Inflammatory macrophage treated with lipopolysaccharide for 1 hour (primary cell): ENCODE data around the gene C9.
"Not testable (repeated sequence)": the region's sequence is repeated elsewhere in the genome, so short reads cannot be mapped to it uniquely, and the experiment has no call there.

Experiments used
- DNase-seq, 2 donors: peaks; one replicate each; pipeline ENCODE4 v3.0.0-alpha.2; 2020 to 2022

C9 gene

GRCh38 chr5:39364367-39364766 is at the start of gene C9:
Gene C9, minus strand, starts transcription at chr5:39364495. Its CDS starts 31 bp downstream, at chr5:39364464.
- DNase-seq, result no peak

- DNase-seq, result no peak
Observed at GRCh38 chr5:39413771-39414170, 49.5 kb upstream of the C9 start.

DNA sequence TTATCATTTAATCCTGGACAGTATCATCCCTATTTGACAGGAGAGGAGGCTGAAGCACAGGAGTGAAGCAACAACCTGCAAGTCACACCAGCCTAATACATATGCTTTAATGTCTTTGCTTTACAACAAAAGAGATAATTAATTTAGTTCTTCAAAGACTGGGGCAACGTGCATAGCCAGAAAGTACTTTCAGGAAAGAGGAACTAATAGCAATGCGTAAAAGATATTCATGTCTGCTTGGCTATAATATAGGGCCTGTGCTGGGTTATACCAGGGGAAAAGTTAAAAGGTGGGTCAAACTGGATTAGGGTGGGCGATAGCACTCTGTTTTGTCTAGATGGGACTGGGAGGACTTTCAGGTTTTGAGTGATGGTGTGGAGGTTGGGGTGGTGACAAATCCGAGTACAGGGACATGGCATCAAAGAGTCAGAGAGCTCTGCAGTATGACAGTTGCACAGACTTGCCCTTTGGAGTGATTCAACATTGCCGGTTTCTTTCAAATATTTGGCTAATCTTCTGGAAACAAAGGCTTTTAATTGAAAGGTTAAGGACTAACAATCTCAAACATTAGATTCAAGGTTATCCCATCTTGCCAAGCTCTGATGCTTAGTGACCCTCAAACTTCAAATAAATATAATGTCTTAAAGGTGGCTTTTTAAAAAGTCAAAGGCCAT is 48.6 kb upstream of the C9 start:
- DNase-seq, result no peak

- DNase-seq, result no peak
Observed at GRCh38 chr5:39411985-39412384, 47.7 kb upstream of the C9 start.

GRCh38 chr5:39411061-39411460 is 46.8 kb upstream of the C9 start:
- DNase-seq, result peak; percentile 72 to 81

GRCh38 chr5:39409033-39409432 is 44.7 kb upstream of the C9 start:
- no peak for DNase-seq

DNA sequence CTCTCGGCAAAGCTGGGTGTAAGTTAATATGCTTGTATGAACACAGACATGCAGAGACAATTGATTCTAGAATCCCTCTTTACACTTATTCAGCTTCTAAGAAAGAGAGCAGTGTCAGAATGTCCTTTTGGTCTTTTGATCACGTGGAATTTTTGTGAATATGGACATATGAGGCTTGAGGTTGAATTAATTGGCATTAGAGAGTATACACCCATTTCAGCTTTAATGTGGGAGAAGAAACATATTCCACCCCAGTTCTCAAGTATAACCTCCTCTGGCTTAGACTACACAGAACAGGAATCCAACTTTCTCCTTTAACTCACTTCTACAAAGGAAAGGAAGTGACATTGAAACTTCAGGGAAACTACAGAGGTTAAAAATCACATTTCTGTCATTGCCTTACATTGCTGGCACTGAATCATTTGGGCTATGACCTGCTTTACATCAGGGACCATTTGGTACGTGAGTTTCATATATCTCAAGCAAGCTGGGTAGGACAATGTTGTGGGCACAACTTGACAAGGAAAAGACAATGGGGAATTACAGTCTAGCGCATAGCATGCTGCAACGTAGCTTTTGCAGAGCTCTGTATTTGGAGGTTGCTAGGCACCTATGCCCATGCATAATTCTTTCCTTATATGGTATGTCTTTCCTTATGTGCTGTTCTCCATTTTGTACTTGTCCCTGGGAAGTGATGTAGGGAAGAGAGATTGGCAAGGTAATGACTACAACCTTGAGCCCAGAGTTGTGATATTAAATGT is 41.0 kb upstream of the C9 start:
- DNase-seq, result peak in 1 of 2 donors; percentile 85

DNA sequence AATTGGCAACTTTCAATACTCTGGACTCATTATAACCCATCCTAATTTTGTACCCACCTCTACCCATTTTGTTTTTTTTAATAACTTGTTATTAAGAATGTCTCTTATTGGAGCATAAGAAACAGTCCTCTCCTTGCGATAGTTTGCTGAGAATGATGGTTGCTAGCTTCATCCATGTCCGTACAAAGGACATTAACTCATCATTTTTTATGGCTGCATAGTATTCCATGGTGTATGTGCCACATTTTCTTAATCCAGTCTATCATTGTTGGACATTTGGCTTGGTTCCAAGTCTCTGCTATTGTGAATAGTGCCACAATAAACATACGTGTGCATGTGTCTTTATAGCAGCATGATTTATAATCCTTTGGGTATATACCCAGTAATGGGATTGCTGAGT is 39.5 kb upstream of the C9 start:
- DNase-seq, result not testable (repeated sequence)

GRCh38 chr5:39402140-39402539 is 37.8 kb upstream of the C9 start:
- DNase-seq, result peak in 1 of 2 donors; percentile 65

DNA sequence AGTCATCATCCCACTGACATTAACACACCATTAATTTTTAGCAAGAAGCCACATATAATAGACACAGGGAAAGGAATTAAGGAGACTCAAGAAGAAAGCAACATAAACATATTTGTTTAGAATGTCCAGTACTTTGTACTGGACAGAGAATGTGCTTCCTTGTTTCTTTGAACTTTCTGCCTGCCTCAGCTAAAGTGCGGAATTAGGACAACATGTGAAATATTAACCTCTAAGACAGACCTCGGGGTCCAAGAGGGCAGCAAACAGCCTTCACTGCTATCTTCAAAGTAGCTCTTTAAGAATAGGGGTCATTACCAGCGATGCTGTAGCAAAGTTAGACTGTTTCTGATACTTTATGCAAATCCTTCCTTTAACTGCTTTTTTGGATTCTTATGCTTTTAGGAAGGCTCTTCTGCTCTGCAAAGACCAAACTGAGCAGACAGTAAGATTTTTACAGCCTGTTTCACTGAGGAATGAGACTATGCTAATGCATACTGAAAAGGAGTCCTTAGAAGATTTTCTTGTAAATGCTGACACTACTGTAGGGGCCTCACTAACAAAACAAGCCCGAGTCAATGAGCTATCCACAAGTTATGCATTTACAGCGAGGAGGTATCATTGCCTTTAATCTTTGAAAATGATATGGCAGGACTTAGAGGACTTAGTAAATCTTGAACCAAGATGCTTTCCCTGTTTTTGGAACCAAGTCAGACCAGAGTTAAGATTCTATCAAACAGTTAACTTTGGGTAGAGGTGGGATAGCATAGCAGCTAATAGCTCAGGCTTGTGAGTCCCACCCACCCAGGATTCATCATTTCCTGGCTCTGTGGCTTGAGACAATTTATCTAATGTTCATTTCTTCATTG is 36.7 kb upstream of the C9 start:
- peak in 1 of 2 donors; percentile 14 for DNase-seq

GRCh38 chr5:39399135-39400036 is 35.1 kb upstream of the C9 start:
- peak; percentile 95 to 99 for DNase-seq

DNA sequence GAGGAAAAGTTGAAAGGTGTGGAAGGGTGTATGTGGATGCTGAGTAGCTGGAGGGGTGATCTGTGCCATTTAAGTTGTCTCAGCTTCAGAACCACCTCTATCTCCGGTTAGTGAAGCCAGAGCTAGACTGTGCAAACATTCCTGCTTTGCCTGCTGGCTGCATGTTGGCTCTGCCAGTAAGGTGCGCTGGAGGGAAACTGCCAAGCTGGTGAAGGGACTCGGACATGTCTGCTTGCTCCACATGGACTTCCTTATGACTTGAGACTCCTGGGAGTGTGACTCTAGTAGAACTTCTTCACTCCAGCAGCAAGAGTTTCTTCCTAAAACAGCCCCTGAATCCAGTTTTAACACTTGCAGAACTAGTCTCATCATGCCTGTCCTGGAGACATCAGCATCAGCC is 32.5 kb upstream of the C9 start:
- DNase-seq, result no peak

DNA sequence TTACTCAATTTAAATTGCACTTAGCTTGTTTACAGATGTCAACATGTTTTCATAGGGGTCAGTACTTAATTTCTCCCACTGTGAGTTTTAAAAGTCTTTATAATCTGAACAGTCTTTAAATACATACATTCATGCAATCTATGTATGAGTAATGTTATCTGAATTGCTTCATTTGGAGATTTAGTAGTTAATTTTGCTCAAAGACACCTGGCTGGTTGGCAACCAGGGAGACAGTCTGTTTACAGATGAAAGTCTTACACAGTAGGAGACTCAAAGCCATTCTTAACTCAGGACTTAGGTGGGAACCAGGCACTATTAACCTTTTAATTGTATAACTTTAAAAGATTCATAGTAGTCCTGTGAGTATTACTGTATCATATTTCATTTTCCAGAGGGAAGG is 31.2 kb upstream of the C9 start:
- no peak for DNase-seq

DNA sequence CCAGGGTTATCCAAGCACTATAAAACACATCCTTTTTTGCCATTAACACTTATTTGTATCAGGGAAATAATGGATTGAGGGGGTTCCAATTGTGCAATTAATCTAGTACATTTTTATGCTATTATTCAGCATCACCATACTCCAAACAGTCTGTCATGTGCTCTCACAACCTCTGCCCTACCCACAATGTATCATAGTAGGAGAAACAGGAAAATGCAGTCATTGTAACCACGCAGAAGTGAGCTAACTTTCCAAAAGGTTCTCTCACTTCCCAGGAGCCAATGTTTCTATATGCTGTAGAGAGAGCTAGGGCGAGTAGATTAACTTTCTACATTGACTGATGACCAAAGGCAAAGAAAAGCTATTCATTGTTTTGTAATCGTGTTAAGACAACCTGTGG is 30.7 kb upstream of the C9 start:
- peak; percentile 70 to 96 for DNase-seq

GRCh38 chr5:39390945-39391344 is 26.6 kb upstream of the C9 start:
- no peak for DNase-seq

DNA sequence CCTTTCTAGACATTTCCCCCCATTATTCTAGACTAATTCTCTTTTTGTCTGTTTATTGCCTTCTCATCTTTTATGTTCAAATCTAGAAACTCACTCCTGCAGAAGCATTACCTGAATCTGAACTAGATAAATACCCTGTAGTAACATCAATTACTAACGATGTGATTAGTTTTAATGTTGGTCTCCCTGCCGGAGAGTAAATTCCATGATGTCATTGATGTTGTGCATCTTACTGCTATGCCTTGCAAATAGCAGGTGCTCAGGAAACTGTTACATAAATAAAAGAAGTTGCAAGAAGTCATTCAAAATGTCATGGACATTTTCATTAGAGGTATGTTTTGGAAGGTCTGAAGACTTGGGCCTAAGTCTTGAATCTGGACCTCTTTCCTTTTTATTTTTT is 23.0 kb upstream of the C9 start:
- no peak for DNase-seq

GRCh38 chr5:39384271-39384670 is 20.0 kb upstream of the C9 start:
- DNase-seq, result no peak

DNA sequence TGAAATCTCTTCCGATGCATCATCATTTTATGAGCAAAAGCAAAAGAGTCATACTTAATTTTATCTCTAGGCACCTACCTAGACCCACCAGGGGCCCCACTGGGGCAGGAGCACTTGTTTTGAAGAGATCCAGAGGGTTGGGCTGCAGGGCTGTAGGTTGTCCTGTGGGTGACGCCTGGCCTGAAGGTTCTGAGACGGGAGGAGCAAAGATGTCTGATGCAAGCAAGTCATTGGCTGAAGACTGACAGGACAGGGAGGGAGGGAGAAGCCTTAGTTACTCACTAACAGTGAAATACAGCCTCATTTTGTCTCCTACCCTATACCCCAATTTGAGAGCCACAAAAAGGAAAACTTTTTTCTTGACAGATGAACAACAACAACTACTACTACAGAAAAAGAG is 17.1 kb upstream of the C9 start:
- no peak for DNase-seq

DNA sequence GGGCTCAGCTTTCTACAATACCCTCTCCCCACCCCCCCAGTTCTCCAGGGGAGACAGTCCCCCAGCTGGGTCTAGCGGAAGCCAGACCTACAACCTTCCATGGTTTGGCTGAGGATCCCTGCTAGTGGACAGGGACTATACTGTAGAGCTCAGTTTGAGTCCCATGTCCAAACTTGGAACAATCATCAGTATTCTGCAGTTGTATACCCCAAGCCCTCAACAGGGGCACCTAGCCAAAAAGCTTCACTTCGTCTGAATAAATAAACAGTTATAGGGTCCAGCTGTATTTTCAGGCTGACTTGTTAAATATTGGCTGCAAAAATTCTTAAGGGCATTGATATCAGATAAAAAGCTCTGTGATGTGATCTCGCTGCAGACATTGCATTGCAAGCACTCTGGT is 15.4 kb upstream of the C9 start:
- DNase-seq, result no peak

- DNase-seq, result no peak
Observed at GRCh38 chr5:39377613-39378012, 13.3 kb upstream of the C9 start.

DNA sequence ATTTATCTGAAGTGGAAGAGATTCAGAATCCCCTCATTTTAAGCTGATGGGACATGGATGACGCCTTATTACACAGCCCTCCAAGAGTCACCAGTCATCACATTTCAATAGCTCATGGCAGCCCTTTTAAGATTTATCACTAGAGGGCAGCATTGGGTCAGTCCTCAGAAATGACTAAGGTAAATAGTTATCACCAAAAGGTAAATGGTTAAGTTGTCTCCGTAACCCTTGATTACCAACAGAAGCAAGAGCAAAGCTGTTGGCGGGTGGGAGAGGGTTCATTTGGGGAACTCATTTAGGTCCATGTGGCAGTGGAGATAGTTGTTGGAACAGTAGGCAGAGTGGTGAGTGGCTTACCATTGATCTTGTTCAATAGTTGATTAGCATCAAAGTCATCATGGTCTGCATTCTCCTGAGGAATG is 12.0 kb upstream of the C9 start:
- peak; percentile 30 to 88 for DNase-seq

GRCh38 chr5:39373791-39374190 is 9.5 kb upstream of the C9 start:
- DNase-seq, result no peak

DNA sequence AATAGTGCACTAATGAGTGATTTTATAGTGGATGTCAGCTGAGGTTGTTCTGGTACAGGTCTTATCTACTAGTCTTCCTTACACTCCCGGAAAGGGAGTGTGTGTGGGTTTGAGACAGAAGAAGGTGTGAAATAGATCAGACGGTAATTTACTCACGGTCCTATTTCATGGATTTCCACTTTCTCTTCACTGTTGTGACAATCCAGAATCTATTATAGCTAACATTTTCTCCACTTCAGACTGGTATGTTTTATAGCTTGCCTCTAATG is 7.0 kb upstream of the C9 start:
- DNase-seq, result no peak
